IPS-NIHi7 (cell line): ENCODE measurements around the gene SLC19A1.

Source experiments
- DNase-seq: peaks from one replicate; pipeline ENCODE4 v3.0.0; 2012; ENCODE audit warnings: mixed read lengths; ENCODE audit errors: extremely low spot score

SLC19A1 gene

DNA sequence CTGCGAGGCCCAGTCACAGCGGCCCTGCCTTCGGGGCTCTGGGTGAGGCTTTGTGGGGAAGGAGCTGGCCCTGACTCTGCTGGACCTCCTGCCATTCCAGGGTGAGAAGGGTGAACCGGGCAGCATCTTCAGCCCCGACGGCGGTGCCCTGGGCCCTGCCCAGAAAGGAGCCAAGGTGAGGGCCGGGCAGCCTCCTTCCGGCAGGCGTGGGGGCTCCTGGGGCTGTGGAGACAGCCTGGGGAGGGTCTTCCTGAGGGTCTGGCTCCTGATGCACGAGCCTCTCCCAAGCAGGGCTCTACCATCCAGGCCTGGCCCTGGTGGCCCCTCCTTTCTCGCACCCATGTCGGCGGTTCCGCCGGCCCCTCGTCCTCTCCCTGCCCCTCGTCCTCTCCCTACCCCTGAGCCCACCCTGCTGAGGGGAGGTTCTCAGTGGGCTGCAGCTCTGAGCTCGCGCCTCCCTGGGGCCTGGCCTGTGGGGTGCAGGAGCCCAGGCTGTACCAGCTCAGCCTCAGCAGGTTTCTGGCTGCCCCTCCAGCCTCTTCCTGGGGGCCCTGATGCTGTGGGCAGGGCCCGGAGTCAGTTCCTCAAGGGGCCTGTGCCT, 48.7 kb downstream of the SLC19A1 start:
- no peak for DNase-seq

DNA sequence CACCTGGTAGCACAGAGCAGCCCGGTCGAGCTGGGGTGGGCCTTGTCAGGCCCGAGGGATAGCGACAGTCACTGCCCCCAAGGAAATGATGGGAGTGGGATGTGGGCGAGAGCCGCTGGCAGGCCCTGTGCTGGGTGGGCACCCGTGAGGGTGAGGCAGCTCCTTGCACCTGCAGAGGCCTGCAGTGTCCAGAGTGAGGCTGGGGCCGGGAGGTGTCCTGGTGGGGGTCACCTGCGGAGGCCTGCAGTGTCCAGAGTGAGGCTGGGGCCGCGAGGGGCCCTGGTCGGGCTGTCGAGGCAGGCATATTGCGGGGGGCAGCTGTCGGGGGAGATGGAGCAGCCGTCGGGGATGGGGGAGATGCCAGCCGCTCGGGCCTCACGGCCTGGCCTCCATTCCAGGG, 49.5 kb downstream of the SLC19A1 start:
- DNase-seq, result no peak

DNA sequence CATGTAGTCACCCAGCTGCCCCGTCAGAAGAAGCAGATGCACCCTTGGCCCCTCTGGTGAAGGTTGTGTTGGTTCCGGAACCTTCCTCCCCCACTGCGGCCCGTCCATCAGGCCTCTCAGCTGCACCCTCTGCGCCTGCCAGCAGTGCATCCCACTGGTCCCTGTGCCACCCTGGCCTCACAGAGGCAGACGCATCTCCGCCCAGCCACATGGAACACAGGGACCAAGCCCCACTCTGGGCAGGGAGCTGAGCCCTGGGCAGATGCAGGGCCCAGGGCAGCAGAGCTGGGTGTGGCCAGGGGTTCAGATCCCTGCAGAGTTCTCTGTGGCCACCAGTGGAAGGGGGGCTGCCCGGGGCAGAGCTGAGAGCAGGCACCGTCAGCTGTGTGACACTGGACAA, 50.6 kb downstream of the SLC19A1 start:
- no peak for DNase-seq

DNA sequence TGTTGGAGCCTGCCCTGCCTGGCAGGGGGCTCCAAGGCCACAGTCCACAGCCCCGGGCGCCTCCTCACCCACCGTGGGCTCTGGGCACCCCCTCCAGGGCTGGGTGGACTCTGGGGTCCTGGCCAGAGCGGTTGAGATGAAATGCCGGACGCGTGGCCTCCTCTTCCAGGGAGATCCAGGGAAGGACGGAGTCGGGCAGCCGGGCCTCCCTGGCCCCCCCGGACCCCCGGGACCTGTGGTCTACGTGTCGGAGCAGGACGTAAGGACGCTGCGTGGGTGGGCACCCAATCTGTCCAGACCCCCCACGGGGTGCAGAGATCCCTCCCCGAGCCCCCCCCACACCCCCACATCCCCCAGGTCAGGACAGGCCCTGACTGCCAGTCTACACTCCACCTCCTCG, 51.2 kb downstream of the SLC19A1 start:
- no peak for DNase-seq

DNA sequence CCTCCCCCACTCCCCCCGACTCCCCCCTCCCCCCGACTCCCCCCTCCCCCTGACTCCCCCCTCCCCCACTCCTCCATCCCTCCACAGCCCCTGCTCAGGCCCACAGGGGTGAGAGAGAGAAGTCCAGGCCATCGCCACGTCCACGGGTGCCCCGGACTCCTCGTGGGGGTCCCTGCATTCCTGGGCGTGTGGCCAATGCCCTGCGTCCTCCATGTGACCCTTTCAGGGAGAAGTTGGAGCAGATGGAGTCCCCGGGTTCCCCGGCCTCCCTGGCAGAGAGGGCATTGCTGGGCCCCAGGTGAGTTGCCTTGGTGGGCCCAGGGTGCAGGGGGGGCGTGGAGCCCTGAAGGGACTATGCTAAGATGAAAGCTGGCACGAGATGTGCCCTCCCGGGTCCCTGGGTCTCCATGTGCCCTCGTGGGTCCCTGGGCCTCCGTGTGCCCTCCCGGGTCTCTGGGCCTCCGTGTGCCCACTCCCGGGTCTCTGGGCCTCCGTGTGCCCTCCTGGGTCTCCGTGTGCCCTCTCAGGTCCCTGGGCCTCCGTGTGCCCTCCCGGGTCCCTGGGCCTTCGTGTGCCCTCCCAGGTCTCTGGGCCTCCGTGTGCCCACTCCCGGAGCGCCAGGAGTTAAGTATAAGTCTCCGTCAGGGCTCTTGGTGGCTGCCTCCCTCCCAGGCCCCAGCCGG, 52.0 kb downstream of the SLC19A1 start:
- DNase-seq, result no peak

DNA sequence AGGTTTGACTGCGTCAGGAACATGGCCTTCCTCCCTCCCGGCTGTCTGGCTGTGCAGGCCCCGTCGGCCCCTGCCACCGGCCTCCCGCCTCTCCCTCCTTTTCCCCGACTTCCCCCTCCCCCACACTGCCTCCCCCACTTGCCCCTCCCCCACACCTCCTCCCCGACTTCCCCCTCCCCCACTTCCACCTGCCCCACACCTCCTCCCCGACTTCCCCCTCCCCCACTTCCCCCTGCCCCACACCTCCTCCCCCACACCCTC, 52.6 kb downstream of the SLC19A1 start:
- no peak for DNase-seq

DNA sequence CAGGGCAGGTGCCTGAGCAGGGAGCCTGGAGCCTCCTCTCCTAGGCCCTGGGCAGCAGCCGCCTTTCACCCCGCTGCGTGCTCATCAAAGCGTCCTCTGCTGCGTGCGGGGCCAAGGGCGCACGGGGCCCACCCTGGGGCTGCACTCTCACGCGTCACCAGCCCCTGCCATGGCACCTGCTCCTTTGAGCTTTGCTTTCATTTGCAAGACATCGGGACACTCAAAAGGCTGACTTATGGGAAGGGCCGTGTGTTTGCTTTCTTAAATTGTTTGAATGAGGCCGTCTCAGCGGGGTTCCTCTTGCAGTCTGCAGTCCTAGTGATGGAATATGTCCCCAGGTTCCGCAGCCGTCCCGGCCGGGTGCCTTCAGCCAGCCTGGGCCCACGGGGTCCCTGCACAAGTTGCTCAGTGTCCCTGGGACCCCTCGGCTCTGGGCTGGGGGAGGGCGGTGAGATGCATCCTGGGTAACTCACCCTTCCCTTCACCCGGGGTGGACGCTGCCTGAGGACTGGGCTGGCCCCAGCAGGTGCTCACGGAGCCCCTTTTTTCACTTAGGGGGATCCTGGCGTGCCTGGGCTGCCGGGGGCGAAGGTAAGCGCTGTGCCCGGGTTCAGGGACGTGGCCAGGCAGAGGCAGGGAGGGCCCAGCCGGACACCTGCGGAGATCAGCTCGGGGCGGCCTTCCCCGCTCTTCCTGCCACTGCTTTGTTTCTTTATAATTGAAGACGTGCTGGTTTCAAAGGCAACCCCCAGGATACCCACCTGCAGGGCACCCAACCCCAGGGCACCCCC, 53.1 kb downstream of the SLC19A1 start:
- DNase-seq, result peak; percentile 40

DNA sequence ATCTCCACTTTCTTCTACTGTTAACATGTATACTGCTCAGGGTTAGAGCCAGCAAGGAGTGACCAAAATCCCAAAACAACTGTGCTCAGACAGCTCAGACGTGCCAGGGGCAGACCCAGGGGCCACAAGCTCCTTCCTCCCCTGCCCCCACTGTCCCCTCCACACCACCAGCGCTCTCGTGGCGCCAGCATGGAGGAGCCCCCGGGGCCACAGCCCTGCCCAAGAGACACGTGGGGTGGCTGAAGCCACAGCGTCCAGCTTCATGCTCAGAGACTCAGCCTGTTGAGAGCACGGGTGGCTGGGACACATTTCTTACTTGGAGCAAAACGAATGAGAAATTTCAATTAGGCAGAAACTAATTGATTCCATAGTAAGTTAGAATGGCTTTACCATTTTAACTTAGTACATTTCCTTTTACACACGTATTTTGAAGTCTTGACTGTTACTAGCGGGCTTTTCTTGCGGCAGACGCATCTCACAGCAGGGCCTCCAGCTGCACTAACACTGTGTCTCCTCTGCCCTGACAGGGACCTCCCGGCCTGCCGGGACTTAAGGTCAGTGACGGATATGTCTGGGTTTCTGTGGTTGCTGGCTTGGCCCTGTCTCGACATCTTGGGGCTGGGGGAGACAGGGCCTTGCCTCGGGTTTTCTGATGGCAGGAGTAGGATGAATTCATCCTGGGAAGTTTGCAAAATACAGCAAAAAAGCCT, 54.2 kb downstream of the SLC19A1 start:
- no peak for DNase-seq

DNA sequence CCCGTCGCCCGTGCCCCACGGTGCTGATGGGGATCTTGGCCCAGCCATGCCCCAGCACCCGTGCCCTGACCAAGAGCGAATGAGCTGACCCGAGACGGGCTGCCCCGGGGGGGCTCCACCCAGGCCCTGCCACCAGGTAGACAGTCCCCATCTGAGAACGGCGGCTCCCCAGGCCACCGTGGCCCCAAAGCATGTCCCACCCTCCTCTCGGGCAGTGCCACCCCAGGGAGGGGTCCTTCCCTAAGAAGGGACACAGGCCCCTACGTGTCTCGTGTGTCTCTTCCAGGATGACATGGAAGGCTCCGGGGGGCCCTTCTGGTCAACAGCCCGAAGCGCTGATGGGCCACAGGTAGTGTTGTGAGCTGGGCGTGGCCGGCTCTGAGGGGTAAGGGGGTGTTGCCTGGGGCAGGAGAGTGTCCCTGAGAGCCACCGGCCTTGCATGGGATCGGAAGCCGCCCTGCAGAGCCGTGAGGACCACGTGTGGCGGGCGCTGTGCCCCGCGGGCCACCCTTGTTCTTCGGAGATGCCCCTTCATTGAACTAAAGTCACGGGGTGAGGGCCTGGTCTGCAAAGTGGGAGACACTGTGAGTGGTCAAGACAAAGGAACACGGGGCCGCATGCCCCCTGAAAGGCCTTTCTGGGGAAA, 55.0 kb downstream of the SLC19A1 start:
- no peak for DNase-seq

DNA sequence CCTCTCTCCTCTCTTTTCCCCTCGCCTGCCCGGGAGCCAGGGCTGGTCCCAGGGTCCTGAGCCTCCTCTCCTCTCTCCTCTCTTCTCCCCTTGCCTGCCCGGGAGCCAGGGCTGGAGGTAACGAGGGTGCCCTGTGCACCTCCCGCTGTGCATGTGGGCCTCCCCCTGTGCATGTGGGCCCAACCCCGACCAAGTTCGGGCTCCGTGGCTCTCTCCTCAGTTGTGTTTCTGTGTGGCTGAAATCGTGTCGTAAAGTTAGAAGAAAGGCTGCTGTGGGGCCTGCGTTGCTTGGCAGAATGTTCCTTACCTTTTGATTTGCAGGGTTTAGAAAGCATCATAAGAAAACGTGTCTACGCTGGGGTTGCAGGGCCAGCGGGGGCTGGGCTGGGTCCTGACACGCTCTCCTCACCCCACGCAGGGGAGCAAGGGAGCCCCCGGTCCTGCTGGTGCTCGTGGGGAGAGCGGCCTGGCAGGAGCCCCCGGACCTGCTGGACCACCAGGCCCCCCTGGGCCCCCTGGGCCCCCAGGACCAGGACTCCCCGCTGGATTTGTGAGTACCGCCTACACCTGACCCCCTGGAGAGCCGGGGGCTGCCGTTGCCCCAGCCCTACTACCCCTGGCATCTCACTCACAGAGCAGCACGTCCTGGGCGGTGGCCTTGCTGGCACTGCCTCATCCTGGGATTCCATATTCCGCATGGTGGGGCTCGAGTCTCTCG, 55.6 kb downstream of the SLC19A1 start:
- DNase-seq, result no peak

DNA sequence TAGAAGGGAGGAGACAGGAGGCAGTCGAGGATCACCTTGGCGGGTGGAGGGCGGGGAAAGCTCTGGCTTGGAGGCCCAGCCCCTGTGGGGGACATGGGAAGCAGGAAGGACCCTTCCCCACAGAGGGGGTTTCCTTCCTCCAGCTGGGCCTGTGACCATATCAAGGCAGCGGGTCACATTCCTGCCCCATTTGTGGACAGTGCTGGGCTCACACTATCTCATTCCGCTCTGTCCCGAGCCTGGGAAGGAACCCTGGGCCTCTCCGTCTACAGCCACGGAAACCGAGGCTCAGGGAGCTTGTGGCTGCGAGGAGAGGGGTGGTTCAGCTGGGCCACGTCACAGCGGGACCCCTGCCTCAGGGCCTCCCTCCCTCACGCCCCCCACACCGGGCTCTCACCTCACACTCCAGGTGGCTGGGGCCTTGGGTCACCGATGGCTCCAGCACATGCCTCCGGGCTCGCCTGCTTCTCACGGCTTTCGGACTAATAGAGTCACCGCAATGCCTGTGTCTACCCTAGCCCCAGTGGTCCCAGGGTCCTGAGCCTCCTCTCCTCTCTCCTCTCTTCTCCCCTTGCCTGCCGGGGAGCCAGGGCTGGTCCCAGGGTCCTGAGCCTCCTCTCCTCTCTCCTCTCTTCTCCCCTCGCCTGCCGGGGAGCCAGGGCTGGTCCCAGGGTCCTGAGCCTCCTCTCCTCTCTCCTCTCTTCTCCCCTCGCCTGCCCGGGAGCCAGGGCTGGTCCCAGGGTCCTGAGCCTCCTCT, 56.4 kb downstream of the SLC19A1 start:
- DNase-seq, result no peak

DNA sequence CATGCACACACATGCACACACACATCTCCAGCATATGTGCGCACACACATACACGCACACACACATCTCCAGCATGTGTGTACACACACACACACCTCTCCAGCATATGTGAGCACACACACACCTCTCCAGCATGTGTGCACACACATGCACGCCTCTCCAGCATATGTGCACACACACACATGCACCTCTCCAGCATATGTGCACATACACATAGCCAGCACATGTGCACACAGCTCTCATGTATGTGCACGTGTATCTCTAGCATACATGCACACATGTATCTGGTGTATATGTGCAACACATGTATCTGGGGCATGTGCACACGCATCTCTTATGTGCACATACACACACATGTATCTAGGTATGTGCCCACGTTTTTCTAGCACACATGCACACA, 57.9 kb downstream of the SLC19A1 start:
- DNase-seq, result no peak

DNA sequence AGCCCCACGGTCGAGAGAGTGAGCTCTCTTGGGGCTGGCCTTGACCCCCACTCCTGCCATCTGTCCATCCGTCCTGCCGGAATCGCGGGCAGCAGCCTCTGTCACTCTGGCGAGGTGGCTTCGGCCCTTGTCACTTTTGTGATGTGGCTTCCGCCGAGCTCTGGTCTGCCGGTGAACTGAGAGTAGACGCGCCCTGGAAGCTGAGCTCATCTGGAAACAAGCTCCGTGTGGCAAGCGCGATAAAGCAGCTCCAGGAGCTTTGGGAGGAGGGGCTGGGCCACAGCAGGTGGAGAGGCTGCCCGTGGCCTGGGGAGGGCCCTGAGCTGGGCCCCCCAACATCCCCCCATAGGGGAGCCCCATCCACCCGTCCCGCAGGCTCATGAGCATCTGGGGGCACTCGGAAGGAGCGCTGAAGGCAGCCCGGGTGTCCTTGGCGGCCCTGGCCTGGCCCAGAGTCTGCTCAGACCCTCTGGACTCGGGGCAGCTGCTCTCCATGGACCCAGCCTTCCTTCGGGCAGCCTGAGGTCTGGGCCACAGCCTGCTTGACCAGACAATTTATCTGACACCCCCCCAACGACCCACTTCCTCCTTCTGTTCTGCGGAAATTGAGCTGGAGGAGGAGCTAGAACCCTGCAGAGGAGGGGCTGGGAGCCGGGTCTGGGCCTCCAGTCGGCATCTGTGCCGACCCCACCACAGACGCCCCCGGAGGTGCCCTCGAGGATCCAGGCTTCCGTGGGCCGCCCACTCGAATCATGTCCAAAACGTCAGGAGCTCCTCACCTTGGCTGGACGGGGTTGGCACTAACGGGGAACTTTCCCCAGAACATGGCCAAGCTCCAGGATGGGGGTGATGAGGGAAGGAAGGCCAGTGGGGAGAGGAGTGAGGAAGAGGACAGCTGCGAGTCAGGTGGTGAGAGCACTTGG, 59.1 kb downstream of the SLC19A1 start:
- no peak for DNase-seq

DNA sequence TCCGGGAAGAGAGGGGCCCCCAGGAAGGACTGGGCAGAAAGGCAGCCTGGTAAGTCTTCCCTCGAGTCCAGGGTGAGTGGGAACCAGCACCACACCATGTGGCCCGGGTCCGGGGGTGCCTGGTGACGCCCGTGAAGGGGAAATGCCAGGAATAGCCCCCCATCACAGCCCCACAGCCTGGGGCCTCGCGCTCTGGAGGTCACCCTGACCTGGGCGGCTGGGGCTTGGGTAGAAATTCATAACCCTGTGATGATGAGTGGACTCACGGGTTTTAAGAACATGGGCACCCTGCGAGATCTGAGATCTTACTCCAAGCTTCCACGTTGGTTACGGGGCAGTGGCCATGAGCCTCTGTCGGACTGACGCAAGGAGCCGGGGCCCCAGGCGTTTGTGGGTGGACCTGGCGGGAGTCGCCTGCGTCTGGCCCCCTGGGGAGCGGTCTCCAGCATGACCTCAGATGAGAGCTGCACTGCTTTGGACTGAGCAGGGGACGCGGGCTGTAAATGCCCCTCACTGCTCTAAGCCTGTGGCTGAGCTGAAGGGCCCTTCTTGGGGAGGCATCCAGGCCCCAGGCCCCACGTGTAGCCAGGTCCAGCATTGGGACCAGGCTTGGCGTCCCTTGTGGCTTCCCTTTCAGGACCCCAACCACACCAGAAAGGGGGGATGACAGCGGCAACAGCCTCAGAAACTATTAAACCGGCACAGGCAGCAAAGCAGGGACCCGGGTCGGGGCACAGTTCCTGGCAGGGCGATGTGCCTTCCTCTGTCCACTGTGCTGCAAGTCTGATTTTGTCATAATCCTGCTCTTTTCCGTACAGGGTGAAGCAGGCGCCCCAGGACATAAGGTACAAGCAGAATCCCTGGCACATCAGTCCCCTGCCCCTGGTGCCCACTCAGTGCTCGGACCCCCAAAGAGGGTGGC, 60.0 kb downstream of the SLC19A1 start:
- no peak for DNase-seq

DNA sequence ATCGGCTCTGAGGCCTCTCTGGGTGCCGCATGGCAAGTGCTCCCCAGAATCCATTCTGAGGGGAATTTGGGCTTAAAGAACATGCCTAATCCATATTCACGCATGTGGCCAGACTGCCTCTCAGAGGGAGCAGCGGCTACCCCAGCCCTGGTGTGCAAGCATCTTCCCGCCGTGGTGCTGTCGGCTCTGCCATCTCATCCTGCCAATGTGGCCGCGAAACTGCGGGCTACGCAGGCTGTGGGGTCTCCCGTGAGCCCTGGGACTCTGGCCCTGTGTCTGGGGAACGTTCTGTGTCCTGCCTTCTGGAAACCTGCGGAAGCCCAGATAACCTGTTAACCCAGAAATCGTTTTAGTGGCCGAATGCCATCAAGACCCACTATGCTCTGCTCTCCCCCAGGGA, 60.7 kb downstream of the SLC19A1 start:
- no peak for DNase-seq

DNA sequence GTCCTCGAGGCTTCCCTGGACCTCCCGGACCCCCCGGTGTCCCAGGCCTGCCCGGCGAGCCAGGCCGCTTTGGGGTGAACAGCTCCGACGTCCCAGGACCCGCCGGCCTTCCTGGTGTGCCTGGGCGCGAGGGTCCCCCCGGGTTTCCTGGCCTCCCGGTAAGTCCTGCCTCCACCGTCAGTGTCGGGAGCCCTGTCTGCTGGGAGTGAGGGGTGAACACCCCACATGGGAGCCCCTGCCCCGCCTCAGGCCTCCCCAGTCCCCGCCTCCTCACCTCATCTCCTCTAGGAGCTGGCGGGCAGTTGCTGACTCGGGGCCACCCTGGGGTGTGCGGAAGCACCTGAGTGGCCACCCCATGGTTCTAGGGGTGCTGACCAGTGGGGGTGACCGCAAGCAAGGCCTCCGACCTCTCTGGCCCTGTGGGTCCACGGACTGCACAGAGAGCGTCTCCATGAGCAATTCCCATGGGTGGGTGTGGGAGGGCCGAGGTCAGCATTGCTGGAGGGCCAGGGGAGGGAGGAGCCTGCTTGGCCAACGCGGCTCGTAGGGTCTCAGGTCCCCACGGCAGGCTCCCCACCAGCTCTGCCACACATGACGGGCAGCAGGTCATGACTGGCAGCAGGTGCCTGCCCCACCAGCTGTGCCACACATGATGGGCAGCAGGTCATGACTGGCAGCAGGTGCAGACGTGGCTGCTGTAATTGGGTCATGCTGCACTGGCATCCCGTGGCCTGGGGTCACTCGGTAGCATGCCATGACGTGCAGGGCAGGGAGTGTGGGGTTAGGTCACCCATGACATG, 61.3 kb downstream of the SLC19A1 start:
- DNase-seq, result no peak
